NCI-H510A (cell line): ENCODE results near the gene TCN2.
"Not testable (repeated sequence)": the region's sequence is repeated elsewhere in the genome, so short reads cannot be mapped to it uniquely, and the experiment has no call there.

Source experiments
- DNase-seq: peaks from one replicate; lab custom pipeline; 2025; lab: John Stamatoyannopoulos, UW

Gene TCN2

DNA sequence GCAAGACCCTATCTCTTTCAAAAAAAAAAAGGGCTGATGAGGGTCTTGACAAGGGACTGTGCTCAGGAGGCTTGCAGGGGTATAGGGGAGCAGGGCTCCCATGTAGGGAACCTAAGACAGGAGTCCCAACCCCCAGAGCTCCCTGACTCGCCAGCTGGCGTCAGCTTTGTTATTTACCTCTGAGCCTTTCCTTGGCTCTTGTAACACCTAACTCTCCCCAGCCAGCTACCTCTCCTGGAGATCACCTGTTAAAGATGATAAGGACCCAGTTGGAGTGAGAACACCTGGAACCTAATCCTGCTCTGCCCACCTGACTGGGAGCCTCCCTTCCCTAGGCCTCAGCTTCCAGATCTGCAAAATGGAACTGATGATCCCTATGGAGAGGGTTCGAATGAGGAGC is 41.9 kb downstream of the TCN2 start:
- DNase-seq, result no peak

DNA sequence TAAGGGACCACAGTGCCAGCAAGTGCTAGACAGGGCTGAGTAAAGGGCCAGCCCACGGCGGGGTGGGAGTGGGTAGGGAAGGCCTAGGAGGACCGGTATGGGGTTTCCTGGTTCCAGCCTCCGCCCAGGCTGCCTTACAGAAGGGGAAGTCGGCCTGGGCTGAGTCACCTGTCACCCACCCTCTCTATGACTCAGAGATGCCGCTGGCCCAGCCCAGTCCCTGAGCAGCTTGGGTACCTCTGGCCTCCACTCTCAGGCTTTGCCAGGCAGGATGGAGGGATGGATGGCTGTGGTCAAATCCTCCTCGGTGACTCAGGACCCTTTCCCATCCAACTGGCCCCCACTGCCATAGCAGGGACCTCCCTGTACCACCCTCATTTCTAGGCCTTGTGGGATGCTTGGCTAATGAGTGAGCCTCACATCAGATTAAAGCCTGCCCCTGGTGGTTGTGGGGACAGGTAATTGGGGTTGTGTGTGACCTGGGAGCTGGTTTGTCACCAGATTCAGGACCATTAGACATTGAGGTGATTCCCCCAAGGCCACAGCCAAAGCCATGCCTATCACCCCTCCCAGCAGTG is 42.5 kb downstream of the TCN2 start:
- no peak for DNase-seq

DNA sequence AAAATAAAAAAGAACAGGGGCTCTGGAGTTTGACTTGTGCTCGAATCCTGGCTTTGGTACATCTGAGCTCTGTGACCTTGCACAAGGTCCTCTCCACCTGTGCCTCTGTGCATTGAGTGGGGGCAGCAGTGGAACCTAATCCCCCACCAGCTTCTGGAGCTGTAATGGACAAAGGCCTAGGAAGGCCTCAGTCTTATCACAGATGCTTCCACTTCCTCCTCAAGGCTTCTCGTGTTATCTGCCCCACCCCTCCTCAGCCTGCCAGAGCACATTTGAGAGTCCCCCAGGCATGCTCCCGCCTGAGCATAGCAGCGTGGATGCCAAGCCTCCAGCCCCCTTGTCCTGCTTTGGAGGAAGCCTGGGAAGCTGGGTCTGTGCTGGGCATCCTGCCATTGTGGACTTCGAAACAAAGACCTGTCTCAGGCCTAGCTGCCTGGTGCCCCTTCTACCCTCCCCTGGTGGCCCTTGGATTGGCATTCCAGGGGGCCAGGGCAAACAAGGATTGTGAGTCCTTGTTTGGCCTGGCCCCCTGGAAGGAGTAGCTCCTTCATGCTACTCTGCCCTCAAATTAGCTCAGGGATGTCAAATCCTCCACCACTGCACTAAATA is 43.6 kb downstream of the TCN2 start:
- no peak for DNase-seq

DNA sequence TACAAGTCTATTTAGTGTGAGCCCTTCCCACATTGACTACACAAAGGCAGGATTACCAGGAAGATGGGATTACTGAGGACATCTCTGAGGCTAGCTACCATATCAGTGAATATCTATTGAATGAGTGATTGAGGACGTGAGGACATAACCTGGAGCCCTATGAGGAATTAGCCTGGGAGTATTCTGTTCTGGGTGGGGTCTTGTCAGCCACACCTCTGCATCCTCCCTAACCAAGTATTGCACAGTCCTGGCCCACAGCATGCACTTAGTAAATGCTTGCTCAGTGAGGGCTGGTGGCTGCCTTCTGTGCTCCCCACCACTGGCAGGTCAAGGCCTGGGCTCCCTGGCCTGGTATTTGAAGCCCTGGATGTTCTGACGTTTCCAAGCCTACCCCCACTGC is 45.9 kb downstream of the TCN2 start:
- DNase-seq, result no peak

DNA sequence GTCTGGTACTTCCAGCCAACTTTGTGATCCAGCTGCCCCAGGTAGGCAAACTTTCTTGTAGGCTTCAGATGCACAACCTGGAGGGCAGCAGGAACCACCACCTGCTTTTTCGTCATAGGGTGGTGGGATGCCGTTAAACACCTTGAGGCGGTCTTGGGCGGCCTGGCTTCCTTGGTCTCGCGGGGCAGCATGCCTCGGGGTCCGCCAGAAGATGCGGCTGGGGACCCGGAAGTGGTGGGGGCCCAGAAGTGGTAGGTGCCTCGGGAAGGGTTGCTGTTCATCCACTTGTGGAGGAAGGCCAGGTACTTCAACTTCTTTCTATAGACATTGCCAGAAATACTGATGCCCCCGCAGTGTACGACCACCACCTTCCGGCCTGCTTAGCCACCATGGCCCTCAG is 47.4 kb downstream of the TCN2 start:
- DNase-seq, result no peak

DNA sequence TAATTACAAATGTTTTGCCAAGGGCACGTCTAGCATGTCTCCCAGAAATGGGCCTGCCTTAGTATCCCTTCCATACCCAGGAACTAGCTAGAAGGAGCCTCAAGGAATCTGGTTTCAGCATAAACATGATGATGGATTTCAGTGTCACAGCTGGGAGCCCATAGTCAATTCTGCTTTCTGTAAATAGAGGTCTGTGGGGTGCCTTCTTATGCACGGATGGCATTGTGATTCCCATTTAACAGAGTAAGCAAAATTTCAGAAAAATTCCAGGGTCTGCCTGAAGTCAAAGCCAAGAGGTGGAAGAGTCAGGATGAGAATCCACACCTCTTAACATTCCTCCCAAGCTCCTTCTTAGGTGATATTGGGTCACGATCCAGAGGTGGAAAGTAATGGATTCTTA is 48.6 kb downstream of the TCN2 start:
- DNase-seq, result no peak

DNA sequence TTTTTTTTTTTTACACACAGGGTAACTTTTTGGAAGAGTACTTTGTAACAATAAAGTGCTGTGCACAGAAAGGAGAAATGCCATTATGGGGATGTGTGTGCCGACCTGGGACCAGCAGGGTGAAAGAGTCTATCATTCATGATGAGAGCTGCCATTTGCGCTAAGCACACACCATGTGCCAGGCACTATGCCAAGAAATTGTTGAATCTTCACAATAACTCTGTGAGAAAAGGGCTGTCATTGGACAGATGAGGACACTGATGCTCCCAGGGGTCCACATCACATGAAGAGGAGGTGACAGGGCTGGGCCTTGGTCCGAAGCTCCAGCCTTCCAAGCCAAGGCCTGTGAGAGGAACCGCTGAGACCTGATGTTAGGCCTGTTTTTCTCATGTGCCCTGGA is 55.1 kb downstream of the TCN2 start:
- no peak for DNase-seq

DNA sequence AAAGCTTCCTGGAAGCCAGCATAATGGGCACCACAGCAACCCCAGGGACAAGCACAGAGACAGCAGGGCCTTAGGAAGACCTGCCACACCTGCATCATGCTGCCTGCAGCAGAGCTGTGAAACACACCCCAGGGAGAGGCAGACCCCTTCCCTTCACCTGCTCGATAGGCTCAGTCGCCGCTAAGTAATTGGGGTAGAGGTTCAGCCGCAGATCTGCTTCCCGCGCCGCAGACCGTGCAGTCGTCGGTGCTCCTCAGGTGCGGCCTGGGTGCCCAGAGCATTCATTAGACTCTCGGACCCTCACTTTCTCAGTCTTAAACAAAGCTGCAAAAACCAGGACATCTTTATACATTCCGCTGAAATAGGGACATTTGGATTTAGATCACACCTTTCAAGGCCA is 57.8 kb downstream of the TCN2 start:
- no peak for DNase-seq

DNA sequence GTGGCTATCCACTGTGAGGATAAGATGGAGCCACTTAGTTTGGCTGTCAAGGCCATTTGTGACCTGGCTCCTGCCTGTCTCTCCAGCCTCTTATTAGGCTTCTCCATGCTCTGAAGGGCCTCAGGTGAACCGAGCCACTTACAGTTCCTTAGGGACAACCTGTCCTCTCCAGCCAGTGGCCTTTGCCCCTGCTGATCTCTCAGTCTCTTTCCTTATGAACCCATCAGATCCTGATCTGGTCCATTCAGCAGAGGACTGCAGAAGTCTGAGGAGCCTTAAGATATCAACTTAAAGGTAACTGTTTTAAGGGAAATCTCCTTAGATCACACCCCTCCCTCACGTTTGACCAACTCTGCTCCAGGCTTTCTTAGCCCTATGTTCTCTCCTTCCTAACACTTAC is 58.3 kb downstream of the TCN2 start:
- DNase-seq, result no peak

DNA sequence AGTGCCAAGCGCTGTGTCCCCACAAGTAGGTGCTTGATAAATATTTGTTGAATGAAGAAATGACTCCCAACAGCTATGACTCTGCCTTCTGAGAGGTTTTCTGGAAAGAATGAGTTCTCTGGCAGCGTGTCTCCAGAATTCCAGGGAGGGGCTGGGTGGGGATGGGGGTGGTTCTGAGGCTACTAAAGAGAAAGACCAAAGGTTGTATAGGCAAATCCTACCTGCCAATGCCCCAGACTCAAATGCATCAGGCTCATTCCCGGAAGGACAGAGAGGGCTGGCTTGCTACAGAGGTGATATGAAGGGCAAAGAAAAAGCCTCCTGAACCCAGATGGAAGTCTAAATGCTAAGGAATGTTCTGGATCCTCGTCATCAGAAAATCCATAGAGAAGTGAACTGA is 58.8 kb downstream of the TCN2 start:
- DNase-seq, result no peak

DNA sequence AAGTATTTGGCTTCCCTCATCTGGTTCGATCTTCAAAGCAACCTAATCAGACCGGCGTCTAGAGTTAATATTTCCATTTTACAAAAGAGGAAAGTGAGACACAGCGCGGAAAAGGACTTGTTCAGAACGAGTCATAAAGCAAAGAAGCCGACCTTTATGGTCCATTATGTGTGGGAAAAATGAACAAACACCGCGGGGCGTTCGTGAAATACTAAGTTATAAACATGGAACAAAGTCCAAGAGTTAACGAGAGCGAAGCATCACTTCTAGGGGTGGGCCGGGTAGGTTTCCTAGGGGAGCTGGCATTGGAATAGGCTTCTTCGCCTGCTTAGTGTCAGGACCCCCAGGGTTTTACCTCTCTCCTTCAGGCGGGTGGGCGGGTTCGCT is 60.1 kb downstream of the TCN2 start:
- DNase-seq, result no peak

DNA sequence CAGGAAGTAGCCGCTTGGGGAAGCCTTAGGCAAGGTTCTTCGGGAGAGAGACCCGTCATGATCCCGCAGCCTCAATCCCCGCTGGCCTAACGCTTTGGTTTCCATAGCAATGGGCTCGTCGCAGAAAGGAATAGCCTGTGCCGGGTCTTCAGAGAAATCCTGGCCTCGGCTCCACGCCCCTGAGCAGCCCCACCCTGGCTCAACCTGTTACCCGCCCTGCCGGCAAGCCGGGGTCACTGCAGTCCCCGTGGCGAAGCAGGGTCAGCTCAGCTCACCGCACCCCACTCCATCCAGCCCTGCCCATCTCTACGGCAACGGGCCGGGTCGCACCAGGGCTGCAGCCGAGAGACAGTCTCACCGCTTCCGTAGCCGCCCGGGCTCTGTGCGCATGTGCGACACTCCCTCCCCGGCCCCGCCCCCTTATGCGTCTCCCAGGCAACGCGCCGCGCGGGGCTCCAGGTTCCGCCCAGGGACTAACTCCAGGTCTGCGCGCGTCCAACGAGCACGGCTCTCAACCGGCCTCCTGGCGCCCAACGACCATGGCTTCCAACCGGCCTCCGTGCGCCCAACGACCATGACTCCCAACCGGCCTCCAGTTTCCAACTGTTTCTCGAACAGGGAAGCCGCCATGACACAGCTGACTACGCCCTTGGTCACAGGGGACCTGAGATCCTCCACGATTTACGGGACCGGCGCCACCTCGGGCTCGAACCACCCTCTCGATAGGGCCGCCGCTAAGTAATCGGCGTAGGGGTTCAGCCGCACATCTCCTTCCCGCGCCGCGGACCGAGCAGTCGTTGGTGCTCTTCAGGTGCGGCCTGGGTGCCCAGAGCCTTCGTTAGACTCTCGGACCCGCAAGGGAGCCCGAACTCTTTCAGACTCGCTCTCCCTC is 60.8 kb downstream of the TCN2 start, which contains the start of gene DUSP18:
DUSP18 (minus strand) TSS at position 382 of the 892 bp plus-strand sequence. CDS start 3,872 bp downstream, outside the sequence.
- DNase-seq, result peak; percentile 76

DNA sequence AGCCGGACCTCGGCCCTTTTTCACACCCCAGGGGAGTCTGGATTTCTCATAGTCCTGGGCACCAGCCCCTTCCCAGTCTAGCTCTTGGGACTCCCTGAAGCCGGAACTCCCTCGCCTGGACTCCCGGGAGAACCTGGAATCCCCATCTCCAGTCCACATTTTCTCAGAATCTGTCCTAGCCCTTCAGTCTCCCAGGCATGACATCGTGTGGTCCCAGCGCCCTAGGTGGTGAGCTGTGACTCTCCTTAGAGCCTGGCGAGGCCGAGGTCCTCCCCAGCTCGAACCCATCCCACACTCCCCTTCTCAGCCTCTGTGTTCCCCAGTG is 61.4 kb downstream of the TCN2 start:
- DNase-seq, result no peak

DNA sequence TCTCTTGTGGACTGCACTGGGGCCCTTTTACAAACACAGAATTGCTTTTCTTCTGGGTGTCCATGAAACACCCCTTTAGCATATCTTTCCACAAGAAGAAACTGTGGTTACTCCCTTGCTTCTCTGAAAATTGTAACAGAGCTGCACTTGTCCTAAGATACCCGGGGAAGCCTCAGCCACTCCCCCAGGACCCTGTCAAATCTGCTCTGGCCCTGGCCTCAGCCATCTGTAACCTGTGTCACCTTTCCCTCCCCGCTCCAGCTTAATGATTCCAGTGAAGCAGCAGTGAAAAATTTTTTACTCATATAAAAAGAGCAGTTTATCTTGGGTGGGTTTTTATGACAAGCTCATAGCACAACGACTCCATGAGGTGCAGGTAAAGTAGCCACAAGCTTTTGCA is 64.1 kb downstream of the TCN2 start:
- no peak for DNase-seq

DNA sequence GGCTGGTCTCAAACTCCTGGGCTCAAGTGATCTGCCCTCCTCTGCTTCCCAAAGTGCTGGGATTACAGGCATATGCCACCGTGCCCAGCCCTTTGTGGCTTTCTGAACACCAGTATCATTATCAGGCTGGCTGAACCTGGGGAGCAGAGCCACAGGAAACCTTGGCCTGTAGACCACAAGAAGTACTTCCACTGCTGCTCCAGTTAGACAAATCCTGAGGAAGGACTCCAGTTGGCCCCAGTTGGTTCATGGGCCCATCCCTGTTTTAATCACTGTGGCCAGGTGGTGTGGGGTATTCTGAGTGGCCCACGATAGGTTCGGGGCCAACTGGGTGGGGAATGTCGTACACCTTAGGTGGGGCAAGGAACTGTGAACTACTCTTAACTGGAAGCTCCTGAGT is 66.2 kb downstream of the TCN2 start:
- DNase-seq, result no peak

DNA sequence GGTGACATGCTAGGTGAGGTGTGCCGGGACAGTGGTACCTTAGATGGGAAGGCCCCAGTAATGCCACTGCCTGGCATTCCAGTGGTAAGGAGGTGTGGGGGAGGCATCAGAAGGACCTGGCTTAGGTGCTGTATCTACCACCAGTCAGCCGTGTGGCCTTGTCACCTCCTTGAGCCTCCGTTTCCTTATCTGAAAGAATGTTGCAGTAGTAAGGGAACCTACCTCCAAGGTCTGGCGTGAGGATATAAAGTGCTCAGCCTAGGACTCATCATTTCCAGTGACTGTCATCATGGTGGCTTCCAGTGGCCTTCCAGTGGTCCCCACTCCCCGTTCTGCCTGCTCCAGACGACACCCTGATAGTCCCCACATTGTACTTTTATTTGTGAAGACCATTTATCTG is 67.5 kb downstream of the TCN2 start:
- DNase-seq, result no peak

DNA sequence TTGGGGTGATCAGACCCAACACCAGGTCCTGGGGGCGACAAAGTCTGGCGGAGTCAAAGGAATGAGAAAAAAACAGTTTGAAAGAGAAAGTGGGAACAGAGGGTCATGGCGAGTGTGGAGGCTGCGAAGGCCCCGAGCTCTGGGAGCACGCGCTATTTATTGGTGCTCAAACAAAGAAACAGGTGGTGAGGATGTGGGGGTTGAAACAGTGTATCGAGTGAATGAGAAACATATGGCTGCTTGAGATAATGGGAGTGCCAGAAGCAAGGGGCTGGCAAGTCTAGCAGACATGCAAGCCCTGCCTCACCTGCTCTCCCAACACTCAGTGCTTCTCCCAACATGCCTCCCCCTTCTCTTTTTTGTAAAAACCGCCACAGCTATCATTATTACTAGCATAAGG is 68.5 kb downstream of the TCN2 start:
- no peak for DNase-seq

DNA sequence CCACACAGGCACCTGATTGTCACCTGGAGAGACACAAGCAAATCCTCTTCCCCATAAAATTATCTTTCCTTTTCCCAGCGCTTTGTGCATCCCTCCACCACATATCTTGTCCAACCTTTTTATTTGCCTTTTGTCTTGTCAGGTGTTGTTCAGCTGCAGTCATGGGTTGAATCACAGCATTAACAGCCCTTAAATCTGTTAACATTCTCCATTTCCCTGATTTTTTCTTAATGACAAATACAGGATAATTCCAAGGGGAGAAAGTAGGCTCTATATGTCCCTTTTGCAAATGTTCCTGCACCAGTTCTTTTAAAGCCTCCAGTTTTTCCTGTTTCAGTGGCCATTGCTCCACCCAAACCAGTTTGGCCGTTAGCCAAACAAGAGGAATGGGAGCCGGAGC is 69.6 kb downstream of the TCN2 start:
- not testable (repeated sequence) for DNase-seq
